Gastrocnemius medialis (tissue), 4 donors: Measurements from ENCODE around the gene SLC2A1. TPM values are rescaled to one million over a fixed set of nuclear protein-coding genes. Genes with fewer than 3 reads are reported as not detected.

ENCODE experiments used
- ATAC-seq, 2 donors: fragments of 150-250 bp; one replicate each; pipeline ENCODE4 v1.9.1; 2016
- DNase-seq, 2 donors: peaks; one replicate each; pipeline ENCODE4 v3.0.0-alpha.2; 2019
- H3K27ac ChIP-seq, 4 donors: fragments of 200-600 bp; sonication (generic); 1 replicate in 1 of 4; 2 replicates in 3 of 4; pipeline ENCODE4 v1.5.1; 2016 to 2018; ENCODE audit warnings: mild to moderate bottlenecking in 2 of 4, moderate library complexity in 1 of 4
- H3K27me3 ChIP-seq, 3 donors: fragments of 200-600 bp; sonication (generic) in 2 of 3; 1 replicate in 1 of 3; 2 replicates in 2 of 3; pipeline versions ENCODE4 v1.5.1 to v1.6.0; 2016 to 2019; ENCODE audit warnings: mild to moderate bottlenecking in 1 of 3, moderate library complexity in 1 of 3
- H3K36me3 ChIP-seq, 2 donors: fragments of 200-600 bp; sonication (generic) in 1 of 2; one replicate each; pipeline ENCODE4 v1.5.1; 2017 to 2018
- H3K4me1 ChIP-seq, 2 donors: fragments of 200-600 bp; sonication (generic) in 1 of 2; one replicate each; pipeline ENCODE4 v1.5.1; 2016 to 2017; ENCODE audit warnings: mild to moderate bottlenecking in 2 of 2
- H3K4me3 ChIP-seq, 4 donors: fragments of 200-600 bp; sonication (generic) in 3 of 4; 1 replicate in 1 of 4; 2 replicates in 3 of 4; pipeline ENCODE4 v1.5.1; 2016 to 2019; ENCODE audit warnings: mild to moderate bottlenecking in 2 of 4
- H3K9me3 ChIP-seq, 3 donors: fragments of 200-600 bp; sonication (generic) in 2 of 3; 1 replicate in 1 of 3; 2 replicates in 2 of 3; pipeline ENCODE4 v1.5.1; 2016 to 2019
- POLR2A ChIP-seq, 2 donors: fragments of 450-650 bp; IDR thresholded peaks; one replicate each; pipeline ENCODE4 v1.6.1; 2017; ENCODE audit warnings: antibody characterized with exemption in 2 of 2, mild to moderate bottlenecking in 2 of 2, moderate library complexity in 2 of 2
- in situ Hi-C, 4 donors: fragments of 200-750 bp; cut with MboI; loops; one replicate each; pipeline versions ENCODE4 v1.15.0 to v1.8.0; 2017; ENCODE audit warnings: low sequenced_read_pairs in 4 of 4
- intact Hi-C: fragments of 100-400 bp; cut with DNase I; formaldehyde crosslinking; loops from one replicate; pipeline ENCODE4 v1.15.1; 2023; ENCODE audit warnings: low total_unique reads
- total RNA-seq, 4 donors: library from RNA; depleted of rRNA; stranded (reverse); fragments of >200 nt; gene quantifications; one replicate each; pipeline versions ENCODE4 v1.1.0 to v1.2.3, GENCODE V29; 2016
- TF ChIP-seq, protein P1 (sequence below), 5 experiments: fragments of 450-650 bp in 3 of 5; fragments of 200-600 bp in 2 of 5; sonication (generic) in 2 of 5; IDR thresholded peaks in 4 of 5; conservative IDR thresholded peaks in 1 of 5; 1 replicate in 4 of 5; 2 replicates in 1 of 5; pipeline ENCODE4 v1.5.1; 2016 to 2019; ENCODE audit warnings: antibody characterized with exemption in 5 of 5, mild to moderate bottlenecking in 3 of 5, moderate library complexity in 3 of 5

Gene SLC2A1
- total RNA-seq, 4 donors from 2014 or later, result 6.3 to 16.1 (median 9.4) TPM

DNA sequence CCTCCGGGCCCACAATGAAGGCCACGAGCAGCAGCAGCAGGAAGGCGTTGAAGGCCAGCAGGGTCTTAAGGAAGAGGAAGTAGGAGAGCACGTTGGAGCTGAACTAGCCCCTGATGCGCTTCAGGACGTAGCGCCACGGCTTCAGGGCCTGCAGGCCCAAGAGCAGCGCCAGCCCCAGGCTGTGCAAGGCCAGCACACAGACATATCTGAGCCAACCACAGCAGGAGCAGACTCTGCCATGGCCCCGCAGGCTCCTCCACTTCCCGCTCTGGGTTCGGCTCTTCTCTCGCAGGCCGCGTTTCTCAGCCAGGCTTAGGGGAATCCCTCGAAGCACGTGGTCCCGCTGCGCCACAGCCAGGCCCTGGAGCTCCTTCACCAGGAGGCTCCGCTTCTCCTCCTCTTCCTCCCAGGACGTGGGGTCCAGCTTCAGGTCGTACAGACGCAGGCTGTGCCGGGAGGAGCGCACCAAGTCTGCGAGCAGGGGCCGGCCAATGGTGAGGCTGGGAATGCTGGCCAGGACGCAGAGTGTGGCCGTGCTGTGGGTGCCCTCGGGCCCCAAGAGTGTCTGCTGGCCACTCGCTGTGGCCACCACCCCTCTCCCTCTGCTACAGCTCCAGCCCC is 70.5 kb downstream of the SLC2A1 start:
- Histone ChIP-seq H3K36me3 (no peaks in the 10 kb centered on the region), H3K27ac (no peak overlapping the region), H3K4me1 (no peaks in the 10 kb centered on the region), H3K9me3 (no peaks in the 10 kb centered on the region), H3K4me3 (no peak overlapping the region), H3K27me3 (no peaks in the 10 kb centered on the region)
- TF ChIP-seq, protein P1, sequence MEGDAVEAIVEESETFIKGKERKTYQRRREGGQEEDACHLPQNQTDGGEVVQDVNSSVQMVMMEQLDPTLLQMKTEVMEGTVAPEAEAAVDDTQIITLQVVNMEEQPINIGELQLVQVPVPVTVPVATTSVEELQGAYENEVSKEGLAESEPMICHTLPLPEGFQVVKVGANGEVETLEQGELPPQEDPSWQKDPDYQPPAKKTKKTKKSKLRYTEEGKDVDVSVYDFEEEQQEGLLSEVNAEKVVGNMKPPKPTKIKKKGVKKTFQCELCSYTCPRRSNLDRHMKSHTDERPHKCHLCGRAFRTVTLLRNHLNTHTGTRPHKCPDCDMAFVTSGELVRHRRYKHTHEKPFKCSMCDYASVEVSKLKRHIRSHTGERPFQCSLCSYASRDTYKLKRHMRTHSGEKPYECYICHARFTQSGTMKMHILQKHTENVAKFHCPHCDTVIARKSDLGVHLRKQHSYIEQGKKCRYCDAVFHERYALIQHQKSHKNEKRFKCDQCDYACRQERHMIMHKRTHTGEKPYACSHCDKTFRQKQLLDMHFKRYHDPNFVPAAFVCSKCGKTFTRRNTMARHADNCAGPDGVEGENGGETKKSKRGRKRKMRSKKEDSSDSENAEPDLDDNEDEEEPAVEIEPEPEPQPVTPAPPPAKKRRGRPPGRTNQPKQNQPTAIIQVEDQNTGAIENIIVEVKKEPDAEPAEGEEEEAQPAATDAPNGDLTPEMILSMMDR (IDR thresholded peaks at IDR 0.05 in 4 of 5, conservative IDR thresholded peaks at IDR 0.05 in 1 of 5), result no peak
- no peak for TF ChIP-seq POLR2A (IDR thresholded peaks at IDR 0.05)
- in situ Hi-C loops, result no loop called here
- intact Hi-C loops, result no loop called here
- ATAC-seq (no peak), DNase-seq (no peak)

DNA sequence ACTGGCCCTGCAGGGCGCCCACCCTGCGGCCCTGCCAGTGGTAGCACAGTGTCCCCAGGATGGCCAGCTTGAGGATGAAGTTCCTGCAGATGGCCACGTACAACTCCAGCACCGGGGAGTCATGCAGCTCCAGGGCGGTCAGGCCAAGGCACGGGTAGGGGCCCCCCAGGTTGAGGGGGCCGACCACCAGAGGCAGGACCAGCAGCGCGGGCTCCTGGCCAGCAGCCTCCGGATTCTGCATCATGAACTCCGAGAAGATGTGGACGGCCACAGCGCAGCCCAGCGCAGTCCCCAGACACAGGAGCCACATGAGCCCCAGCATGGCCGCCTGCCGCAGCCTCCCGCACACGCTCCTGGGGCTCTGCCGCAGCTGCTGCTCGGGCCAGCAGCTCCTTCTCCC is 71.3 kb downstream of the SLC2A1 start:
- Histone ChIP-seq H3K36me3 (no peaks in the 10 kb centered on the region), H3K27me3 (no peaks in the 10 kb centered on the region), H3K4me1 (no peaks in the 10 kb centered on the region), H3K27ac (no peak overlapping the region), H3K4me3 (no peak overlapping the region), H3K9me3 (no peaks in the 10 kb centered on the region)
- intact Hi-C loops, result no loop called here
- ATAC-seq, result no peak
- in situ Hi-C loops, result no loop called here
- DNase-seq, result no peak
- TF ChIP-seq, protein P1 (IDR thresholded peaks at IDR 0.05 in 4 of 5, conservative IDR thresholded peaks at IDR 0.05 in 1 of 5), result no peak
- TF ChIP-seq POLR2A (IDR thresholded peaks at IDR 0.05), result no peak

- ATAC-seq (no peak), DNase-seq (no peak)
- no peaks in the 10 kb centered on the region for H3K9me3 ChIP-seq
- H3K4me1 ChIP-seq, result no peaks in the 10 kb centered on the region
- no peaks in the 10 kb centered on the region for H3K27me3 ChIP-seq
- no peak for TF ChIP-seq POLR2A (IDR thresholded peaks at IDR 0.05)
- TF ChIP-seq, protein P1 (IDR thresholded peaks at IDR 0.05 in 4 of 5, conservative IDR thresholded peaks at IDR 0.05 in 1 of 5), result no peak
- intact Hi-C loops, result no loop called here
- in situ Hi-C loops, result no loop called here
- no peak overlapping the region for H3K27ac ChIP-seq
- no peaks in the 10 kb centered on the region for H3K36me3 ChIP-seq
- H3K4me3 ChIP-seq, result no peak overlapping the region
Measured at GRCh38 chr1:42886800-42887199, 71.9 kb downstream of the SLC2A1 start.

DNA sequence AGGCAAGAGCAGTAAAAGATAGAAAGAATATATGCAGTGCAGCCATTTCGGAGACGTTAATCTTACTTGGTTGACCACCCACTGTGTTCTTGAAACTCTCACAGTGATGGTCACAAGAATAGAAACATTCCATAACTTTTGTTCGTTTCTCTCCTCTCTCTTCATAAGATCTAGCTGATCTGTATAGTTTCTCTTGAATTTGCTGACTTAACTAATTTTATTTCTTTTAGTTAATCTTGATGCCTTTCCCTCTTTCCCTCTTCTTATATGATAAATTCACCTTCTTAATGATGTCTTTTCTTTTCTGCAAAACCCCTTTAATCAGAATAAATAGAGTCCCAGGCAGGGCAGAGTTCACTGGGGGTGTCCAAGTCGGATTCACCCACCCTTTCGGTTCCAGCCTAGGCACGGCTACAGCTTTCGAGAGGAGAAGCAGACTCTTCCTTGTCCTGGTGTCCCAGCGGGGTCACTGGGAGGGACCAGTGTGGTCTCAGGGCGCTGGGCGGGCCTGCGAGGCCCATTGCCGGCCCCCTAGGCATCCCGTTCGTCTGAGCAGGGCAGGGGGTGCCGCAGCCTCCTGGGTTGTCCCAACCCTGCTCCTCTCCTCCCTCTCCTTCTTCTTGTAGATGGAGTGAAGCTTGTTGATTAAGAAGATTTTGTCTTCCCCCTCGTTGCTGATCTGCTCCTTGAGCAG is 72.5 kb downstream of the SLC2A1 start:
- no peaks in the 10 kb centered on the region for H3K9me3 ChIP-seq
- no peaks in the 10 kb centered on the region for H3K4me1 ChIP-seq
- in situ Hi-C loops (no loop called here), intact Hi-C loops (no loop called here)
- H3K36me3 ChIP-seq, result no peaks in the 10 kb centered on the region
- no peak for DNase-seq
- no peak for ATAC-seq
- H3K27ac ChIP-seq, result no peak overlapping the region
- no peak overlapping the region for H3K4me3 ChIP-seq
- H3K27me3 ChIP-seq, result no peaks in the 10 kb centered on the region
- no peak for TF ChIP-seq POLR2A (IDR thresholded peaks at IDR 0.05)
- TF ChIP-seq, protein P1 (IDR thresholded peaks at IDR 0.05 in 4 of 5, conservative IDR thresholded peaks at IDR 0.05 in 1 of 5), result no peak
